Upper lobe of left lung (tissue), 6 donors: ENCODE measurements around the gene MATN3. TPM values are rescaled to one million over a fixed set of nuclear protein-coding genes. Genes with fewer than 3 reads are reported as not detected.

Experiments
- ATAC-seq, 2 donors: fragments of 200-7000 bp; cut with Tn5 transposase; one replicate each; pipeline ENCODE4 v1.9.1; 2022; ENCODE audit warnings: mild to moderate bottlenecking in 2 of 2, moderate library complexity in 2 of 2; ENCODE audit not compliant: low FRiP score in 2 of 2
- DNase-seq, 2 donors: peaks; one replicate each; pipeline ENCODE4 v3.0.0-alpha.2; 2019 to 2020
- H3K27ac ChIP-seq, 4 donors: fragments of 200-600 bp; sonication (generic); one replicate each; pipeline ENCODE4 v1.5.1; 2016 to 2019
- H3K27me3 ChIP-seq, 4 donors: fragments of 200-600 bp; sonication (generic); one replicate each; pipeline ENCODE4 v1.5.1; 2017 to 2019
- H3K36me3 ChIP-seq, 4 donors: fragments of 200-600 bp; sonication (generic); one replicate each; pipeline ENCODE4 v1.5.1; 2016 to 2019
- H3K4me1 ChIP-seq, 4 donors: fragments of 200-600 bp; sonication (generic); one replicate each; pipeline ENCODE4 v1.5.1; 2018 to 2019
- H3K4me3 ChIP-seq, 4 donors: fragments of 200-600 bp; sonication (generic); one replicate each; pipeline ENCODE4 v1.5.1; 2017 to 2019; ENCODE audit warnings: mild to moderate bottlenecking in 2 of 4, moderate library complexity in 1 of 4
- H3K9me3 ChIP-seq, 4 donors: fragments of 200-600 bp; sonication (generic); one replicate each; pipeline ENCODE4 v1.5.1; 2018 to 2019
- EP300 ChIP-seq, 4 donors: sonication (generic); formaldehyde crosslinking; IDR thresholded peaks; one replicate each; pipeline ENCODE4 v1.5.1; 2017; ENCODE audit warnings: antibody characterized with exemption in 4 of 4, control low read depth in 2 of 4
- POLR2A ChIP-seq, 4 donors: fragments of 450-650 bp; IDR thresholded peaks; one replicate each; pipeline ENCODE4 v1.5.1; 2016 to 2017; ENCODE audit warnings: antibody characterized with exemption in 4 of 4, mild to moderate bottlenecking in 2 of 4
- POLR2AphosphoS5 ChIP-seq, 2 donors: sonication (generic); formaldehyde crosslinking; IDR thresholded peaks; one replicate each; pipeline ENCODE4 v1.5.1; 2017; ENCODE audit warnings: antibody characterized with exemption in 2 of 2
- WGBS, 2 donors: methylation state at CpG; one replicate each; pipeline ENCODE4 v1.1.5; 2017 to 2018; 5-methylcytosine and 5-hydroxymethylcytosine counted together
- total RNA-seq, 6 donors: library from RNA; depleted of rRNA in 4 of 6; stranded (reverse); fragments of >200 nt in 4 of 6; gene quantifications; one replicate each; pipeline versions ENCODE4 v1.1.0 to v1.2.1, GENCODE V29; 2016 to 2021
- TF ChIP-seq, protein P1 (sequence below), 6 experiments: fragments of 450-650 bp in 4 of 6; fragments of 200-600 bp in 2 of 6; sonication (generic) in 2 of 6; IDR thresholded peaks; one replicate each; pipeline ENCODE4 v1.5.1; 2016 to 2019; ENCODE audit warnings: antibody characterized with exemption in 6 of 6
- donor health status: DM: no; HTN: no; CAD: no; lungs with moderate emphysema.
- donor health status: DM: no; HTN: yes; CAD: no; lungs with severe emphysema.

The MATN3 gene
- total RNA-seq, 6 donors from 2014 or later, result 1.0 to 17.3 (median 7.8) TPM

- Histone ChIP-seq H3K27ac (no peak overlapping the region), H3K27me3 (no peaks in the 10 kb centered on the region), H3K4me3 (no peak overlapping the region), H3K36me3 (no peaks in the 10 kb centered on the region), H3K4me1 (no peaks in the 10 kb centered on the region), H3K9me3 (peaks cover 0 to 6% (median 0%) of the 10 kb centered on the region in 4 donors)
- ATAC-seq (no peak), DNase-seq (no peak)
- WGBS, 2 donors, result 70 to 77% methylated on average over 3 of the region's 3 CpGs
- TF ChIP-seq, protein P1, sequence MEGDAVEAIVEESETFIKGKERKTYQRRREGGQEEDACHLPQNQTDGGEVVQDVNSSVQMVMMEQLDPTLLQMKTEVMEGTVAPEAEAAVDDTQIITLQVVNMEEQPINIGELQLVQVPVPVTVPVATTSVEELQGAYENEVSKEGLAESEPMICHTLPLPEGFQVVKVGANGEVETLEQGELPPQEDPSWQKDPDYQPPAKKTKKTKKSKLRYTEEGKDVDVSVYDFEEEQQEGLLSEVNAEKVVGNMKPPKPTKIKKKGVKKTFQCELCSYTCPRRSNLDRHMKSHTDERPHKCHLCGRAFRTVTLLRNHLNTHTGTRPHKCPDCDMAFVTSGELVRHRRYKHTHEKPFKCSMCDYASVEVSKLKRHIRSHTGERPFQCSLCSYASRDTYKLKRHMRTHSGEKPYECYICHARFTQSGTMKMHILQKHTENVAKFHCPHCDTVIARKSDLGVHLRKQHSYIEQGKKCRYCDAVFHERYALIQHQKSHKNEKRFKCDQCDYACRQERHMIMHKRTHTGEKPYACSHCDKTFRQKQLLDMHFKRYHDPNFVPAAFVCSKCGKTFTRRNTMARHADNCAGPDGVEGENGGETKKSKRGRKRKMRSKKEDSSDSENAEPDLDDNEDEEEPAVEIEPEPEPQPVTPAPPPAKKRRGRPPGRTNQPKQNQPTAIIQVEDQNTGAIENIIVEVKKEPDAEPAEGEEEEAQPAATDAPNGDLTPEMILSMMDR (IDR thresholded peaks at IDR 0.05), result no peak
- TF ChIP-seq POLR2AphosphoS5 (IDR thresholded peaks at IDR 0.05) (no peak), POLR2A (IDR thresholded peaks at IDR 0.05) (no peak), EP300 (IDR thresholded peaks at IDR 0.05) (no peak)
Observed at GRCh38 chr2:20021405-20022009, 9.0 kb upstream of the MATN3 start.

DNA sequence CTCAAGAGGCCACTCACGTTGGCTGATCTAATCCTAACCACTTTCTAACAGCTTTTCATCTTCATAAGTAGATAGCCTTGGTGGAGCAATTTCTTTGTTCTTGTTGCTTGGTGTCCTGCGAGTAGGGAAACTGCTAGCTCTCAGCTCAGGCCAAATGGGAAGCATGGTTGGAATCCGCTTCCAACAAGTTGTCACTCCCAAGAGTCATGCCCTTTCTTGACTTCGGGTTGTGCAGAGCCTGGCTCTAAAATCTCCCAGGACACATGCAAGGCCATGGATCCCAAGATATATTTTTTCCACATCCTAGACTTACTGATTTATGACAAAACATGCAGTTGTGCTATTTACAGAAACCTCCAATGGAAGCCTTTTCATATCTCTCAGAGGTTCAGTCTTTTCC, 7.3 kb upstream of the MATN3 start:
- no peaks in the 10 kb centered on the region for H3K36me3 ChIP-seq
- no peaks in the 10 kb centered on the region for H3K27me3 ChIP-seq
- H3K4me3 ChIP-seq, result no peak overlapping the region
- H3K9me3 ChIP-seq, result peaks cover 0 to 6% (median 0%) of the 10 kb centered on the region in 4 donors
- no peak for DNase-seq
- H3K27ac ChIP-seq, result no peak overlapping the region
- 54 to 85% methylated on average over 4 of the region's 4 CpGs for WGBS, 2 donors
- TF ChIP-seq POLR2AphosphoS5 (IDR thresholded peaks at IDR 0.05), result no peak
- TF ChIP-seq POLR2A (IDR thresholded peaks at IDR 0.05), result no peak
- TF ChIP-seq, protein P1 (IDR thresholded peaks at IDR 0.05), result no peak
- no peak for TF ChIP-seq EP300 (IDR thresholded peaks at IDR 0.05)
- ATAC-seq, result no peak
- no peaks in the 10 kb centered on the region for H3K4me1 ChIP-seq

GRCh38 chr2:20018601-20019152, 6.2 kb upstream of the MATN3 start:
- no peak for TF ChIP-seq POLR2A (IDR thresholded peaks at IDR 0.05)
- no peak for TF ChIP-seq EP300 (IDR thresholded peaks at IDR 0.05)
- TF ChIP-seq, protein P1 (IDR thresholded peaks at IDR 0.05), result no peak
- no peak for TF ChIP-seq POLR2AphosphoS5 (IDR thresholded peaks at IDR 0.05)
- ATAC-seq, result no peak
- H3K36me3 ChIP-seq, result no peaks in the 10 kb centered on the region
- H3K4me1 ChIP-seq, result no peaks in the 10 kb centered on the region
- no peak overlapping the region for H3K4me3 ChIP-seq
- 93 to 95% methylated on average over 2 of the region's 2 CpGs for WGBS, 2 donors
- DNase-seq, result no peak
- peaks cover 0 to 6% (median 0%) of the 10 kb centered on the region in 4 donors for H3K9me3 ChIP-seq
- no peak overlapping the region for H3K27ac ChIP-seq
- no peaks in the 10 kb centered on the region for H3K27me3 ChIP-seq

DNA sequence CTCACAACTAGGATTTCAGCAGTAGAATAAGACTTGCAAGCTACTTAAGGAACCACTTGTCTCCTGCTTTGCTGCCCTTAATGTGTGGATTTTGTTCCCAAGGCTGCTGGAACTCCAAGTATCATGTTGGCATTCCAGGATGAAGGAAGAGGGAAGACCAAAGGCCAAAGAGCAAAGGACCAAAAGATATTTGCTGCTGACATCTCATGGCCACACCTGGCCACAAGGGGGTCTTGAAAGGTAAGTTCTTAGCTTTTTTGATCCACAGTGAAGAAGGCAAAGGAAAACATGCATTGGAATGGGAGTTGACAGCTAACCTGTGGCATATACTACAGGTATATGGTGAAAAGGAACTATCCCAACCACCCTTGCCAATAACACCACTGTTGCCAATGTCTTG, 3.9 kb upstream of the MATN3 start:
- Histone ChIP-seq H3K27me3 (peaks cover 0 to 11% (median 1%) of the 10 kb centered on the region in 4 donors), H3K4me1 (peaks cover 0 to 18% (median 13%) of the 10 kb centered on the region in 4 donors), H3K27ac (no peak overlapping the region), H3K9me3 (peaks cover 0 to 1% (median 0%) of the 10 kb centered on the region in 4 donors), H3K36me3 (no peaks in the 10 kb centered on the region), H3K4me3 (no peak overlapping the region)
- no peak for TF ChIP-seq EP300 (IDR thresholded peaks at IDR 0.05)
- no peak for TF ChIP-seq POLR2AphosphoS5 (IDR thresholded peaks at IDR 0.05)
- TF ChIP-seq, protein P1 (IDR thresholded peaks at IDR 0.05), result no peak
- TF ChIP-seq POLR2A (IDR thresholded peaks at IDR 0.05), result no peak
- DNase-seq (no peak), ATAC-seq (no peak)
